GM12878 (cell line): ENCODE measurements around the gene DBR1. TPM values are rescaled to one million over a fixed set of nuclear protein-coding genes. Genes with fewer than 3 reads are reported as not detected.

Source experiments
- ATAC-seq: fragments of 200-7000 bp; cut with Tn5 transposase; 3 replicates; pipeline ENCODE4 v1.9.1; 2020; ENCODE audit warnings: mild to moderate bottlenecking, moderate library complexity
- BruUV-seq: library from RNA; stranded (reverse); fragments of 400-500 nt; replicated peaks from 2 replicates; lab custom pipeline; 2021; lab: Mats Ljungman, UMichigan
- CTCF ChIA-PET: fragments of 300-600 bp; sonication (Branson Sonifier 250); formaldehyde crosslinking; extraction: SDS; loops from one replicate; lab custom pipeline; 2021; ENCODE audit warnings: inconsistent platforms; lab: Yijun Ruan, JAX
- POLR2A ChIA-PET: fragments of 350-600 bp; formaldehyde crosslinking; extraction: SDS; loops from one replicate; lab custom pipeline; 2021; ENCODE audit warnings: inconsistent platforms; lab: Charles Lee
- RAD21 ChIA-PET: fragments of 300-600 bp; sonication (Branson Sonifier 250); formaldehyde crosslinking; loops from one replicate; lab custom pipeline; 2023; ENCODE audit warnings: antibody characterized with exemption; ENCODE audit not compliant: unreplicated experiment; lab: Charles Lee
- SMC1A ChIA-PET: fragments of 300-600 bp; sonication (Branson Sonifier 250); formaldehyde crosslinking; loops from one replicate; lab custom pipeline; 2023; ENCODE audit not compliant: unreplicated experiment, uncharacterized antibody; lab: Charles Lee
- DNase-seq: peaks from one replicate; pipeline ENCODE4 v3.0.0-alpha.2; 2011; ENCODE audit warnings: low read depth, low spot score
- FAIRE-seq: peaks from 3 replicates; lab custom pipeline; 2011; peaks lifted over from hg19 to GRCh38; lab: Jason Lieb, UNC
- H2AFZ ChIP-seq: 2 replicates; pipeline ENCODE4 v1.6.0; 2011; ENCODE audit warnings: low read depth, low read length, control low read depth; ENCODE audit not compliant: control insufficient read depth
- H3K27ac ChIP-seq: 2 replicates; pipeline ENCODE4 v1.5.1; 2011; ENCODE audit warnings: control low read depth; ENCODE audit not compliant: control insufficient read depth, insufficient read depth
- H3K27me3 ChIP-seq, 2 experiments: replicated peaks in 1 of 2; 2 replicates each; pipeline versions ENCODE4 v1.6.0 to v1.6.1; 2011; ENCODE audit warnings: low read length in 1 of 2; ENCODE audit not compliant: control insufficient read depth in 2 of 2, insufficient read depth in 2 of 2
- H3K36me3 ChIP-seq, 2 experiments: 2 replicates each; pipeline ENCODE4 v1.5.1; 2011; ENCODE audit warnings: low read length in 1 of 2; ENCODE audit not compliant: control insufficient read depth in 2 of 2, insufficient read depth in 2 of 2
- H3K4me1 ChIP-seq: 2 replicates; pipeline ENCODE4 v1.6.1; 2011; ENCODE audit warnings: mild to moderate bottlenecking, low read length, moderate library complexity, mixed read lengths; ENCODE audit not compliant: control insufficient read depth, insufficient read depth
- H3K4me2 ChIP-seq: 2 replicates; pipeline ENCODE4 v1.6.0; 2011; ENCODE audit warnings: control low read depth; ENCODE audit not compliant: control insufficient read depth, insufficient read depth
- H3K4me3 ChIP-seq: fragments of 200-600 bp; sonication (generic); 2 replicates; pipeline ENCODE4 v1.5.1; 2016
- H3K79me2 ChIP-seq: 2 replicates; pipeline ENCODE4 v1.6.0; 2011; ENCODE audit warnings: low read length; ENCODE audit not compliant: control insufficient read depth, insufficient read depth
- H3K9ac ChIP-seq: 2 replicates; pipeline ENCODE4 v1.8.0; 2011; ENCODE audit warnings: low read length, control low read depth, mixed read lengths; ENCODE audit not compliant: control insufficient read depth, insufficient read depth
- H3K9me3 ChIP-seq: replicated peaks from 3 replicates; pipeline ENCODE4 v1.5.1; 2011; ENCODE audit warnings: mild to moderate bottlenecking, low read length; ENCODE audit not compliant: control insufficient read depth, insufficient read depth
- H4K20me1 ChIP-seq: 2 replicates; pipeline ENCODE4 v1.6.0; 2011; ENCODE audit not compliant: control insufficient read depth, insufficient read depth
- CEBPB ChIP-seq, 2 experiments: fragments of 150-350 bp in 1 of 2; IDR thresholded peaks; 2 replicates each; pipeline ENCODE4 v1.6.1; 2012 to 2014; ENCODE audit warnings: low read depth in 2 of 2, low read length in 2 of 2, borderline replicate concordance in 1 of 2, inconsistent platforms in 1 of 2
- CREM ChIP-seq: IDR thresholded peaks from 2 replicates; pipeline ENCODE4 v1.6.1; 2014; ENCODE audit warnings: antibody characterized with exemption, low read depth
- EGR1 ChIP-seq, 2 experiments: IDR thresholded peaks; 1 replicate in 1 of 2; 2 replicates in 1 of 2; pipeline ENCODE4 v1.6.1; 2011 to 2012; ENCODE audit warnings: low read depth in 2 of 2, low read length in 2 of 2, borderline replicate concordance in 1 of 2, mild to moderate bottlenecking in 1 of 2, moderate library complexity in 1 of 2
- FOS ChIP-seq: IDR thresholded peaks from 3 replicates; pipeline ENCODE4 v1.6.1; 2011; ENCODE audit warnings: borderline replicate concordance; ENCODE audit not compliant: insufficient read length; ENCODE audit errors: extremely low read depth
- GATAD2B ChIP-seq: fragments of 450-650 bp; conservative IDR thresholded peaks from 2 replicates; pipeline ENCODE4 v1.6.1; 2017; ENCODE audit warnings: low read depth, mild to moderate bottlenecking, moderate library complexity
- HCFC1 ChIP-seq: fragments of 150-350 bp; IDR thresholded peaks from 2 replicates; pipeline ENCODE4 v1.6.1; 2014; ENCODE audit warnings: low read length
- IKZF1 ChIP-seq: fragments of 450-650 bp; conservative IDR thresholded peaks from 2 replicates; pipeline ENCODE4 v1.6.1; 2017; ENCODE audit warnings: antibody characterized with exemption, mild to moderate bottlenecking
- JUNB ChIP-seq: IDR thresholded peaks from 2 replicates; pipeline ENCODE4 v1.6.1; 2016; ENCODE audit warnings: antibody characterized with exemption, mild to moderate bottlenecking
- MYC ChIP-seq: IDR thresholded peaks from 2 replicates; pipeline ENCODE4 v1.6.1; 2011; ENCODE audit warnings: mild to moderate bottlenecking, low read length, moderate library complexity, inconsistent platforms; ENCODE audit not compliant: insufficient read depth, insufficient replicate concordance, insufficient read length, severe bottlenecking
- RFX5 ChIP-seq: IDR thresholded peaks from 2 replicates; pipeline ENCODE4 v1.6.1; 2011; ENCODE audit warnings: low read depth, low read length, improper control_type of control experiment
- SMAD1 ChIP-seq: fragments of 450-650 bp; IDR thresholded peaks from 2 replicates; pipeline ENCODE4 v1.6.1; 2018; ENCODE audit warnings: mild to moderate bottlenecking, low read depth; ENCODE audit not compliant: partially characterized antibody
- TARDBP ChIP-seq: IDR thresholded peaks from 2 replicates; pipeline ENCODE4 v1.6.1; 2016; ENCODE audit warnings: borderline replicate concordance
- WGBS: methylation state at CpG from one replicate; pipeline ENCODE4 v1.1.6; 2016; ENCODE audit warnings: low lambda C conversion rate; ENCODE audit not compliant: insufficient replicate concordance, insufficient coverage; ENCODE audit errors: missing lambda C conversion rate; 5-methylcytosine and 5-hydroxymethylcytosine counted together
- in situ Hi-C: fragments of 300-500 bp; cut with MboI; formaldehyde crosslinking; loops from 9 replicates; pipeline ENCODE4 v1.14.3; 2018; ENCODE audit warnings: mixed read lengths
- intact Hi-C: fragments of 100-400 bp; cut with micrococcal nuclease; formaldehyde crosslinking; loops from one replicate; pipeline ENCODE4 v1.14.2; 2022; ENCODE audit not compliant: unreplicated experiment
- polyA plus RNA-seq, 11 experiments: library from polyadenylated mRNA; depleted of rRNA in 4 of 11; unstranded in 6 of 11; stranded (reverse) in 5 of 11; fragments of >200 nt; fragmentation: Nextera tagmentation in 4 of 11; fragmentation: Illumina TruSeq in 1 of 11; extraction: Ambion mirVana in 4 of 11; extraction: Trizol in 1 of 11; gene quantifications; 1 replicate in 1 of 11; 2 replicates in 10 of 11; pipeline versions ENCODE4 v1.2.1 to v1.2.3, GENCODE V29; 2011 to 2016; ENCODE audit warnings: inconsistent platforms in 2 of 11, missing spikeins in 2 of 11, low read depth in 1 of 11
- total RNA-seq, 4 experiments: library from RNA; depleted of rRNA in 3 of 4; stranded (reverse); fragments of >200 nt in 3 of 4; fragmentation: Illumina TruSeq in 1 of 4; extraction: Trizol in 1 of 4; gene quantifications; 2 replicates each; pipeline versions ENCODE4 v1.2.1 to v1.2.3, GENCODE V29; 2013 to 2021
- TF ChIP-seq, protein P1 (sequence below): IDR thresholded peaks from 2 replicates; pipeline ENCODE4 v1.6.1; 2012; ENCODE audit warnings: improper control_type of control experiment, low read depth, low read length; ENCODE audit not compliant: insufficient replicate concordance

DBR1 gene
- total and polyA plus RNA-seq, 10 of the 15 experiments (the other 5 are each of a cell fraction or from before 2014, with no cell fraction given), result 4.1 to 17.3 (median 15.8) TPM

GRCh38 chr3:138139691-138140090 lies 35.0 kb downstream of the DBR1 start (continued):
- TF ChIP-seq SMAD1 (no peak), EGR1 (IDR thresholded peaks at IDR 0.05; ENCODE audit: borderline replicate concordance in 1 of 2, low read depth in 2 of 2, low read length in 2 of 2) (no peak), GATAD2B (no peak), IKZF1 (no peak), CEBPB (IDR thresholded peaks at IDR 0.05; ENCODE audit: borderline replicate concordance in 1 of 2, low read depth in 2 of 2, low read length in 2 of 2) (no peak), FOS (no peak), JUNB (no peak), RFX5 (no peak)
- TF ChIP-seq, all 136 proteins: peak for 0

GRCh38 chr3:138137861-138138260 lies 36.9 kb downstream of the DBR1 start:
- WGBS, result 0% methylated on average over 2 of the region's 2 CpGs
- H3K9me3 ChIP-seq, result no peaks in the 10 kb centered on the region
- in situ Hi-C loops (no loop called here), intact Hi-C loops (no loop called here)
- ChIA-PET SMC1A (interaction anchor here (0.8 kb wide), 1 partner anchor 529 kb away, joined by 4 read pairs; no protein-coding TSS in a partner anchor), RAD21 (no interaction called here), POLR2A (no interaction called here), CTCF (no interaction called here)
- no TSS peak for BruUV-seq
- no peaks in the 10 kb centered on the region for H3K79me2 ChIP-seq
- FAIRE-seq, result no peak
- no peak overlapping the region for H3K4me3 ChIP-seq
- no peaks in the 10 kb centered on the region for H3K36me3 ChIP-seq
- TF ChIP-seq CREM (no peak), MYC (no peak), TARDBP (no peak), HCFC1 (no peak)
- TF ChIP-seq, protein P1, sequence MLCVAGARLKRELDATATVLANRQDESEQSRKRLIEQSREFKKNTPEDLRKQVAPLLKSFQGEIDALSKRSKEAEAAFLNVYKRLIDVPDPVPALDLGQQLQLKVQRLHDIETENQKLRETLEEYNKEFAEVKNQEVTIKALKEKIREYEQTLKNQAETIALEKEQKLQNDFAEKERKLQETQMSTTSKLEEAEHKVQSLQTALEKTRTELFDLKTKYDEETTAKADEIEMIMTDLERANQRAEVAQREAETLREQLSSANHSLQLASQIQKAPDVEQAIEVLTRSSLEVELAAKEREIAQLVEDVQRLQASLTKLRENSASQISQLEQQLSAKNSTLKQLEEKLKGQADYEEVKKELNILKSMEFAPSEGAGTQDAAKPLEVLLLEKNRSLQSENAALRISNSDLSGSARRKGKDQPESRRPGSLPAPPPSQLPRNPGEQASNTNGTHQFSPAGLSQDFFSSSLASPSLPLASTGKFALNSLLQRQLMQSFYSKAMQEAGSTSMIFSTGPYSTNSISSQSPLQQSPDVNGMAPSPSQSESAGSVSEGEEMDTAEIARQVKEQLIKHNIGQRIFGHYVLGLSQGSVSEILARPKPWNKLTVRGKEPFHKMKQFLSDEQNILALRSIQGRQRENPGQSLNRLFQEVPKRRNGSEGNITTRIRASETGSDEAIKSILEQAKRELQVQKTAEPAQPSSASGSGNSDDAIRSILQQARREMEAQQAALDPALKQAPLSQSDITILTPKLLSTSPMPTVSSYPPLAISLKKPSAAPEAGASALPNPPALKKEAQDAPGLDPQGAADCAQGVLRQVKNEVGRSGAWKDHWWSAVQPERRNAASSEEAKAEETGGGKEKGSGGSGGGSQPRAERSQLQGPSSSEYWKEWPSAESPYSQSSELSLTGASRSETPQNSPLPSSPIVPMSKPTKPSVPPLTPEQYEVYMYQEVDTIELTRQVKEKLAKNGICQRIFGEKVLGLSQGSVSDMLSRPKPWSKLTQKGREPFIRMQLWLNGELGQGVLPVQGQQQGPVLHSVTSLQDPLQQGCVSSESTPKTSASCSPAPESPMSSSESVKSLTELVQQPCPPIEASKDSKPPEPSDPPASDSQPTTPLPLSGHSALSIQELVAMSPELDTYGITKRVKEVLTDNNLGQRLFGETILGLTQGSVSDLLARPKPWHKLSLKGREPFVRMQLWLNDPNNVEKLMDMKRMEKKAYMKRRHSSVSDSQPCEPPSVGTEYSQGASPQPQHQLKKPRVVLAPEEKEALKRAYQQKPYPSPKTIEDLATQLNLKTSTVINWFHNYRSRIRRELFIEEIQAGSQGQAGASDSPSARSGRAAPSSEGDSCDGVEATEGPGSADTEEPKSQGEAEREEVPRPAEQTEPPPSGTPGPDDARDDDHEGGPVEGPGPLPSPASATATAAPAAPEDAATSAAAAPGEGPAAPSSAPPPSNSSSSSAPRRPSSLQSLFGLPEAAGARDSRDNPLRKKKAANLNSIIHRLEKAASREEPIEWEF, result no peak
- no peak overlapping the region for H2AFZ ChIP-seq
- no peaks in the 10 kb centered on the region; a peak in 3 of 4 replicates for H3K27me3 ChIP-seq
- no peak for ATAC-seq
- H3K4me1 ChIP-seq, result no peaks in the 10 kb centered on the region
- no peak overlapping the region for H3K27ac ChIP-seq
- no peaks in the 10 kb centered on the region for H4K20me1 ChIP-seq
- H3K4me2 ChIP-seq, result no peak overlapping the region
- H3K9ac ChIP-seq, result no peak overlapping the region
- DNase-seq, result no peak
